ENCODE results near the gene DAB1. TPM values are rescaled to one million over a fixed set of nuclear protein-coding genes. Genes with fewer than 3 reads are reported as not detected.

DAB1 gene
- total and polyA plus RNA-seq, 2 of the 8 experiments (the other 6 are each of a cell fraction or from before 2014, with no cell fraction given): 4.4 to 11.8 TPM

GRCh38 chr1:57361516-57361915 is 62.3 kb downstream of the DAB1 start:
- Histone ChIP-seq H3K4ac (replicated peaks; ENCODE audit: insufficient read length, low read depth, low read length) (no peak overlapping the region), H3K56ac (replicated peaks; ENCODE audit: insufficient read length, low read depth, low read length) (no peak overlapping the region), H3K9me3 (ENCODE audit: insufficient read depth in 2 of 2, low read depth in 1 of 2, low read length in 1 of 2) (no peaks in the 10 kb centered on the region), H3K4me1 (replicated peaks in 1 of 4; ENCODE audit: control insufficient read depth in 3 of 4, insufficient read depth in 4 of 4, low read length in 3 of 4) (peaks cover 0 to 4% (median 0%) of the 10 kb centered on the region in 4 experiments; a peak in 3 of 7 replicates), H3K4me3 (ENCODE audit: extremely low read depth in 1 of 4, insufficient read depth in 2 of 4, low read depth in 3 of 4, low read length in 4 of 4) (no peak overlapping the region), H3K27ac (ENCODE audit: low read depth, low read length) (no peak overlapping the region), H3K36me3 (ENCODE audit: control insufficient read depth in 2 of 4, insufficient read depth in 4 of 4, low read length in 3 of 4) (no peaks in the 10 kb centered on the region), H3K27me3 (replicated peaks in 1 of 4; ENCODE audit: control insufficient read depth in 3 of 4, extremely low read depth in 1 of 4, insufficient read depth in 3 of 4, low read length in 3 of 4) (no peaks in the 10 kb centered on the region), H4K91ac (replicated peaks; ENCODE audit: insufficient read length, low read length) (no peak overlapping the region), H2BK20ac (ENCODE audit: low read length) (no peak overlapping the region), H2BK12ac (ENCODE audit: low read depth, low read length) (no peak overlapping the region), H4K20me1 (replicated peaks in 1 of 2; ENCODE audit: control insufficient read depth in 1 of 2, insufficient read depth in 2 of 2, low read length in 2 of 2) (no peaks in the 10 kb centered on the region), H2AFZ (ENCODE audit: low read length) (no peak overlapping the region), H2AK5ac (ENCODE audit: low read depth, low read length) (no peak overlapping the region), H2BK15ac (ENCODE audit: low read length) (no peak overlapping the region), H2BK120ac (replicated peaks; ENCODE audit: low read depth, low read length) (no peak overlapping the region), H3K14ac (ENCODE audit: insufficient read length) (no peak overlapping the region), H3K79me1 (ENCODE audit: low read depth, low read length) (no peaks in the 10 kb centered on the region), H3K23me2 (ENCODE audit: low read depth, low read length) (no peaks in the 10 kb centered on the region), H3K23ac (ENCODE audit: insufficient read length) (no peak overlapping the region), H4K5ac (ENCODE audit: insufficient read length, low read depth, low read length) (no peak overlapping the region), H2BK5ac (ENCODE audit: low read depth, low read length) (no peak overlapping the region), H3K79me2 (ENCODE audit: control insufficient read depth in 1 of 2, insufficient read depth in 2 of 2, low read length in 2 of 2) (no peaks in the 10 kb centered on the region), H3K9ac (replicated peaks in 1 of 4; ENCODE audit: extremely low read depth in 1 of 4, low read depth in 3 of 4, low read length in 3 of 4) (no peak overlapping the region), H3K4me2 (ENCODE audit: insufficient read depth in 1 of 2, low read depth in 2 of 2, low read length in 2 of 2) (no peak overlapping the region), H4K8ac (ENCODE audit: extremely low read depth, insufficient read depth, low read length) (no peak overlapping the region), H3K18ac (ENCODE audit: extremely low read depth, low read length) (no peak overlapping the region)
- POLR2A ChIA-PET (ENCODE audit: partially characterized antibody): no interaction called here
- no peak for DNase-seq (ENCODE audit: low read depth in 1 of 2, low spot score in 2 of 2)
- CTCF ChIA-PET (ENCODE audit: partially characterized antibody): interaction anchor here (0.7 kb wide), 1 partner anchor 1230 kb away, joined by 4 read pairs; no protein-coding TSS in a partner anchor
- no peak for FAIRE-seq
- WGBS, 2 experiments (ENCODE audit: extremely low coverage in 1 of 2, insufficient coverage in 1 of 2, insufficient read length in 1 of 2, insufficient replicate concordance in 2 of 2, low coverage in 1 of 2, low lambda C conversion rate in 2 of 2, missing lambda C conversion rate in 1 of 2): 86% methylated on average over 2 of the region's 2 CpGs; no CpG with 5 or more reads in 1 of the 2 experiments
- TF ChIP-seq SUZ12 (IDR thresholded peaks at IDR 0.05; ENCODE audit: low read length) (no peak), CBX8 (IDR thresholded peaks at IDR 0.05; ENCODE audit: borderline replicate concordance, low read depth, low read length) (no peak), MAX (IDR thresholded peaks at IDR 0.05) (no peak), SAP30 (IDR thresholded peaks at IDR 0.05; ENCODE audit: insufficient read depth, insufficient replicate concordance, low read length) (no peak), NRF1 (IDR thresholded peaks at IDR 0.05; ENCODE audit: low read depth, low read length) (no peak)

Measured in H1 (cell line).